ENCODE data around the gene FLII. TPM values are rescaled to one million over a fixed set of nuclear protein-coding genes. Genes with fewer than 3 reads are reported as not detected.

Gene FLII
- total and polyA plus RNA-seq, 2 experiments from 2014 or later: 175 to 373 TPM

DNA sequence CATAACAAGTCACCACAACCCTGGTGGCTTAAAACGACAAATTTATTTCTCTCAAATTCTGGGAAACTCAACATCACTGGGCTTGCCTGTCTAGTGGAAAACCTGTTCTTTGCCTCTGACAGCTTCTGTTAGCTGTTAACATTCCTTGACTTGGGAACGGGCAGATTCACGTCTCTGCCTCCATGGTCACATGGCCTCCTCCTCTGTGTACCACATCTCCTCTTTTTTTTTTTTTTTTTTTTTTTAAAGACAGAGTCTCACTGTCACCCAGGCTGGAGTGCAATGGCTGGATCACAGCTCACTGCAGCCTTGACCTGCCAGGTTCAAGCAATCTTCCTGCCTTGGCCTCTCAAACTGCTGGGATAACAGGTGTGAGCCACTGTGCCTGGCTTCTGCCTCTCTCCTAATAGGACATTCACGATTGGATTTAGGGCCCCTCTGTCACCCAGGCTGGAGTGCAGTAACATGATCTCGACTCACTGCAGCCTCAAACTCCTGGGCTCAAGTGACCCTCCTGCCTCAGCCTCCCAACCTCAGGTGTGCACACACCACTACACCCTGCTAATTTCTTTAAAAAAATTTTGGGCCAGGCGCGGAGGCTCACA is 44.8 kb downstream of the FLII start:
- H4K20me1 ChIP-seq (replicated peaks; ENCODE audit: insufficient read depth): 0 out of 2 replicates have a peak, but pooled peaks cover 2% of the 10 kb centered on the region
- H3K4me3 Mint-ChIP-seq: no peak overlapping the region
- H3K27ac ChIP-seq (ENCODE audit: low read depth): no peak overlapping the region
- H3K36me3 Mint-ChIP-seq (ENCODE audit: low read depth): peaks cover 21% of the 10 kb centered on the region
- no peak overlapping the region for H2AFZ ChIP-seq
- no peaks in the 10 kb centered on the region for H3K9me3 Mint-ChIP-seq
- TF ChIP-seq NANOG (IDR thresholded peaks at IDR 0.05; ENCODE audit: borderline replicate concordance): no peak
- TF ChIP-seq, protein P1, sequence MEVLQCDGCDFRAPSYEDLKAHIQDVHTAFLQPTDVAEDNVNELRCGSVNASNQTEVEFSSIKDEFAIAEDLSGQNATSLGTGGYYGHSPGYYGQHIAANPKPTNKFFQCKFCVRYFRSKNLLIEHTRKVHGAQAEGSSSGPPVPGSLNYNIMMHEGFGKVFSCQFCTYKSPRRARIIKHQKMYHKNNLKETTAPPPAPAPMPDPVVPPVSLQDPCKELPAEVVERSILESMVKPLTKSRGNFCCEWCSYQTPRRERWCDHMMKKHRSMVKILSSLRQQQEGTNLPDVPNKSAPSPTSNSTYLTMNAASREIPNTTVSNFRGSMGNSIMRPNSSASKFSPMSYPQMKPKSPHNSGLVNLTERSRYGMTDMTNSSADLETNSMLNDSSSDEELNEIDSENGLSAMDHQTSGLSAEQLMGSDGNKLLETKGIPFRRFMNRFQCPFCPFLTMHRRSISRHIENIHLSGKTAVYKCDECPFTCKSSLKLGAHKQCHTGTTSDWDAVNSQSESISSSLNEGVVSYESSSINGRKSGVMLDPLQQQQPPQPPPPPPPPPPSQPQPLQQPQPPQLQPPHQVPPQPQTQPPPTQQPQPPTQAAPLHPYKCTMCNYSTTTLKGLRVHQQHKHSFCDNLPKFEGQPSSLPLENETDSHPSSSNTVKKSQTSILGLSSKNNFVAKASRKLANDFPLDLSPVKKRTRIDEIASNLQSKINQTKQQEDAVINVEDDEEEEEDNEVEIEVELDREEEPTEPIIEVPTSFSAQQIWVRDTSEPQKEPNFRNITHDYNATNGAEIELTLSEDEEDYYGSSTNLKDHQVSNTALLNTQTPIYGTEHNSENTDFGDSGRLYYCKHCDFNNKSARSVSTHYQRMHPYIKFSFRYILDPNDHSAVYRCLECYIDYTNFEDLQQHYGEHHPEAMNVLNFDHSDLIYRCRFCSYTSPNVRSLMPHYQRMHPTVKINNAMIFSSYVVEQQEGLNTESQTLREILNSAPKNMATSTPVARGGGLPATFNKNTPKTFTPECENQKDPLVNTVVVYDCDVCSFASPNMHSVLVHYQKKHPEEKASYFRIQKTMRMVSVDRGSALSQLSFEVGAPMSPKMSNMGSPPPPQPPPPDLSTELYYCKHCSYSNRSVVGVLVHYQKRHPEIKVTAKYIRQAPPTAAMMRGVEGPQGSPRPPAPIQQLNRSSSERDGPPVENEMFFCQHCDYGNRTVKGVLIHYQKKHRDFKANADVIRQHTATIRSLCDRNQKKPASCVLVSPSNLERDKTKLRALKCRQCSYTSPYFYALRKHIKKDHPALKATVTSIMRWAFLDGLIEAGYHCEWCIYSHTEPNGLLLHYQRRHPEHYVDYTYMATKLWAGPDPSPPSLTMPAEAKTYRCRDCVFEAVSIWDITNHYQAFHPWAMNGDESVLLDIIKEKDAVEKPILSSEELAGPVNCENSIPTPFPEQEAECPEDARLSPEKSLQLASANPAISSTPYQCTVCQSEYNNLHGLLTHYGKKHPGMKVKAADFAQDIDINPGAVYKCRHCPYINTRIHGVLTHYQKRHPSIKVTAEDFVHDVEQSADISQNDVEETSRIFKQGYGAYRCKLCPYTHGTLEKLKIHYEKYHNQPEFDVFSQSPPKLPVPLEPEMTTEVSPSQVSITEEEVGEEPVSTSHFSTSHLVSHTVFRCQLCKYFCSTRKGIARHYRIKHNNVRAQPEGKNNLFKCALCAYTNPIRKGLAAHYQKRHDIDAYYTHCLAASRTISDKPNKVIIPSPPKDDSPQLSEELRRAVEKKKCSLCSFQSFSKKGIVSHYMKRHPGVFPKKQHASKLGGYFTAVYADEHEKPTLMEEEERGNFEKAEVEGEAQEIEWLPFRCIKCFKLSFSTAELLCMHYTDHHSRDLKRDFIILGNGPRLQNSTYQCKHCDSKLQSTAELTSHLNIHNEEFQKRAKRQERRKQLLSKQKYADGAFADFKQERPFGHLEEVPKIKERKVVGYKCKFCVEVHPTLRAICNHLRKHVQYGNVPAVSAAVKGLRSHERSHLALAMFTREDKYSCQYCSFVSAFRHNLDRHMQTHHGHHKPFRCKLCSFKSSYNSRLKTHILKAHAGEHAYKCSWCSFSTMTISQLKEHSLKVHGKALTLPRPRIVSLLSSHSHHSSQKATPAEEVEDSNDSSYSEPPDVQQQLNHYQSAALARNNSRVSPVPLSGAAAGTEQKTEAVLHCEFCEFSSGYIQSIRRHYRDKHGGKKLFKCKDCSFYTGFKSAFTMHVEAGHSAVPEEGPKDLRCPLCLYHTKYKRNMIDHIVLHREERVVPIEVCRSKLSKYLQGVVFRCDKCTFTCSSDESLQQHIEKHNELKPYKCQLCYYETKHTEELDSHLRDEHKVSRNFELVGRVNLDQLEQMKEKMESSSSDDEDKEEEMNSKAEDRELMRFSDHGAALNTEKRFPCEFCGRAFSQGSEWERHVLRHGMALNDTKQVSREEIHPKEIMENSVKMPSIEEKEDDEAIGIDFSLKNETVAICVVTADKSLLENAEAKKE (CRISPR knock-in tag; IDR thresholded peaks at IDR 0.05): no peak
- H3K79me2 ChIP-seq (replicated peaks; ENCODE audit: insufficient read depth): no peaks in the 10 kb centered on the region
- no peak overlapping the region for H3K27ac Mint-ChIP-seq
- H3K4me3 ChIP-seq: no peak overlapping the region
- peaks cover 6% of the 10 kb centered on the region for H3K27me3 Mint-ChIP-seq (ENCODE audit: insufficient read depth, low read depth, poor library complexity)
- H3K36me3 ChIP-seq (ENCODE audit: insufficient read depth): peaks cover 11% of the 10 kb centered on the region; the same call in 1 of the 2 replicates
- H3K27me3 ChIP-seq (ENCODE audit: insufficient read depth): no peaks in the 10 kb centered on the region
- H3K4me2 ChIP-seq: no peak overlapping the region
- no peak for DNase-seq (ENCODE audit: low spot score)
- 0 out of 2 replicates have a peak, but pooled peaks cover 5% of the 10 kb centered on the region for H3F3A ChIP-seq (replicated peaks; ENCODE audit: low read depth)
- ATAC-seq: no peak
- H3K9me2 ChIP-seq (ENCODE audit: insufficient read depth): no peaks in the 10 kb centered on the region
- H3K4me1 ChIP-seq (ENCODE audit: insufficient read depth): no peaks in the 10 kb centered on the region
- peaks cover 2% of the 10 kb centered on the region; the same call in 2 of the 3 replicates for H3K4me1 Mint-ChIP-seq

DNA sequence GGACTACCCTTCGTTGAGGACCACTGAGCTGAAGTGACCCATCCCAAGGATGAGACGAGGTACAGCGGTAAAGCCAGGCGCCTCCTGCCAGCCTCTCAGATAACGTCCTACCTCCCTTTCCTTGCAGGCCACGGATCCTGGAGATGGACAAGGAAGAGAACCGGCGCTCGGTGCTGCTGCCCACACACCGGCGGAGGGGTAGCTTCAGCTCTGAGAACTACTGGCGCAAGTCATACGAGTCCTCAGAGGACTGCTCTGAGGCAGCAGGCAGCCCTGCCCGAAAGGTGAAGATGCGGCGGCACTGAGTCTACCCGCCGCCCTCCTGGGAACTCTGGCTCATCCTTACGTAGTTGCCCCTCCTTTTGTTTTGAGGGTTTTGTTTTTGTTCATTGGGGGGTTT is 50.4 kb downstream of the FLII start:
- Mint-ChIP-seq H3K9me3 (no peaks in the 10 kb centered on the region), H3K4me1 (peaks cover 4% of the 10 kb centered on the region; the same call in 2 of the 3 replicates), H3K4me3 (no peak overlapping the region), H3K36me3 (ENCODE audit: low read depth) (peaks cover 44% of the 10 kb centered on the region), H3K27me3 (ENCODE audit: insufficient read depth, low read depth, poor library complexity) (no peaks in the 10 kb centered on the region), H3K27ac (no peak overlapping the region)
- peaks cover 26% of the 10 kb centered on the region; the same call in 1 of the 2 replicates for H4K20me1 ChIP-seq (replicated peaks; ENCODE audit: insufficient read depth)
- H3K79me2 ChIP-seq (replicated peaks; ENCODE audit: insufficient read depth): peaks cover 14% of the 10 kb centered on the region
- H3F3A ChIP-seq (replicated peaks; ENCODE audit: low read depth): 0 out of 2 replicates have a peak, but pooled peaks cover 2% of the 10 kb centered on the region
- H3K36me3 ChIP-seq (ENCODE audit: insufficient read depth): peaks cover 25% of the 10 kb centered on the region; the same call in 1 of the 2 replicates
- H3K27me3 ChIP-seq (ENCODE audit: insufficient read depth): no peaks in the 10 kb centered on the region
- H3K9me2 ChIP-seq (ENCODE audit: insufficient read depth): no peaks in the 10 kb centered on the region
- H2AFZ ChIP-seq: no peak overlapping the region
- DNase-seq (ENCODE audit: low spot score): no peak
- H3K4me1 ChIP-seq (ENCODE audit: insufficient read depth): no peaks in the 10 kb centered on the region
- H3K27ac ChIP-seq (ENCODE audit: low read depth): no peak overlapping the region
- no peak overlapping the region for H3K4me3 ChIP-seq
- no peak overlapping the region for H3K4me2 ChIP-seq
- ATAC-seq: no peak
- TF ChIP-seq STAT1 (IDR thresholded peaks at IDR 0.05; ENCODE audit: unreplicated experiment) (no peak), ZNF331 (CRISPR knock-in tag; IDR thresholded peaks at IDR 0.05; ENCODE audit: low read depth) (no peak), EZH2 (IDR thresholded peaks at IDR 0.05; ENCODE audit: low read depth, unreplicated experiment) (no peak), ZNF114 (CRISPR knock-in tag; IDR thresholded peaks at IDR 0.05) (no peak)
- TF ChIP-seq, protein P2, sequence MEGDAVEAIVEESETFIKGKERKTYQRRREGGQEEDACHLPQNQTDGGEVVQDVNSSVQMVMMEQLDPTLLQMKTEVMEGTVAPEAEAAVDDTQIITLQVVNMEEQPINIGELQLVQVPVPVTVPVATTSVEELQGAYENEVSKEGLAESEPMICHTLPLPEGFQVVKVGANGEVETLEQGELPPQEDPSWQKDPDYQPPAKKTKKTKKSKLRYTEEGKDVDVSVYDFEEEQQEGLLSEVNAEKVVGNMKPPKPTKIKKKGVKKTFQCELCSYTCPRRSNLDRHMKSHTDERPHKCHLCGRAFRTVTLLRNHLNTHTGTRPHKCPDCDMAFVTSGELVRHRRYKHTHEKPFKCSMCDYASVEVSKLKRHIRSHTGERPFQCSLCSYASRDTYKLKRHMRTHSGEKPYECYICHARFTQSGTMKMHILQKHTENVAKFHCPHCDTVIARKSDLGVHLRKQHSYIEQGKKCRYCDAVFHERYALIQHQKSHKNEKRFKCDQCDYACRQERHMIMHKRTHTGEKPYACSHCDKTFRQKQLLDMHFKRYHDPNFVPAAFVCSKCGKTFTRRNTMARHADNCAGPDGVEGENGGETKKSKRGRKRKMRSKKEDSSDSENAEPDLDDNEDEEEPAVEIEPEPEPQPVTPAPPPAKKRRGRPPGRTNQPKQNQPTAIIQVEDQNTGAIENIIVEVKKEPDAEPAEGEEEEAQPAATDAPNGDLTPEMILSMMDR (conservative IDR thresholded peaks at IDR 0.05; ENCODE audit: low read depth in 2 of 2): no peak
